ENCODE measurements around the gene NR2F1-AS1. TPM values are rescaled to one million over a fixed set of nuclear protein-coding genes. Genes with fewer than 3 reads are reported as not detected.

The NR2F1-AS1 gene
- total RNA-seq, 1 donor from 2014 or later: 6.9 TPM

DNA sequence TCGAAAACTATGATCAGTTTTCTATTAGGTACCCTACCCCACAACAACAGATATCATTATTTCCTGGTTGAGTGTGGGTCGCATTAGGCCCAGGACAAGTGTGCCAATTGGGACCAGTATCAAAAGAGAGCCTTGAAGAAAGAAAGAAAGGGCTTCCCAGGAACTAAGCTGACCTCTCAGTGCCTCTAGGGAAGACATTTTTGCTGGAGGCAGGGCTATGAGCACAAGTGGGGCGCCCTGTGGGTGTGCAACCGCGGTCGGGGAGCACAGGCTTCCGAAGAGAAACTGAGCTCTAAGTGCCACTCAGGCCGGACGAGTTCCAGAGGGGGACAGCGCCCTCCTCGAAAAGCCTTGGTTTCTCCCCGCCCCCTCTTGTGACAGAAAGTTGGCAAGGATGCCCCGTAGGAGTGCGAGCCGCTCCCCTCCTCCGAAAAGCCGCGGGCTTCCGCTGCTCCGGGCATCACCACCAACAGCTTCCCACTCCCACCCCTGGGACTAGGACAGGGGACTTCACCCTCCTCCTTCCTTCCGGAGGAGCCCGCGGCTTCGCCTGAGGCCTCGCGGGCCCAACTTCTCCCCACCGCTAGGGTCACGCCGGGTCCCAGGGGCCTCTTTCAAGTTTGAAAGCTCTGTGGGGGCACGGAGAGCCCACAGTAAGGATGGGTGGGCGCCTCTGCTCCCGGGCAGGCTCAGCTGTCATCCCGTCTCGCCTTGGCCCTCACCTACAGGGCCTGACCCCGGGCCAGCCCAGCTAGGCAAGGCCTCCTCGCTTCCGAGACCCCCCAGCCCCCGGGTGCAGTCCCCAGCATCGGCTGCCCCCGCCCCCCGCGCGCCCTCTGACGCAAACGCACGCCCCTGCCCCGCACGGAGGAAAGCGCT lies 2.0 kb downstream of the NR2F1-AS1 start:
- H3K4me3 ChIP-seq (ENCODE audit: insufficient read depth, low read depth, low read length): peak overlapping the region; percentile 61
- H2AFZ ChIP-seq (ENCODE audit: low read depth, low read length): peak overlapping the region; percentile 54
- no peak overlapping the region for H3K27ac Mint-ChIP-seq (ENCODE audit: unreplicated experiment)
- peaks cover 2% of the 10 kb centered on the region for H3K4me1 Mint-ChIP-seq (ENCODE audit: low read depth, unreplicated experiment)
- no peaks in the 10 kb centered on the region for H3K27me3 ChIP-seq (ENCODE audit: insufficient read depth, low read length)
- peaks cover 50% of the 10 kb centered on the region for H3K27me3 Mint-ChIP-seq (ENCODE audit: low read depth, unreplicated experiment)
- peak overlapping the region; percentile 83 for H3K27ac ChIP-seq (ENCODE audit: low read depth, low read length)
- FAIRE-seq: no peak
- no peaks in the 10 kb centered on the region for H4K20me1 ChIP-seq (ENCODE audit: insufficient read depth, low read length)
- H3K36me3 ChIP-seq (ENCODE audit: insufficient read depth, low read length): no peaks in the 10 kb centered on the region
- H3K4me2 ChIP-seq (ENCODE audit: low read length): peak overlapping the region; percentile 97
- H3K4me1 ChIP-seq (ENCODE audit: insufficient read depth, low read length): peaks cover 38% of the 10 kb centered on the region
- peaks cover 2% of the 10 kb centered on the region for H3K9me3 Mint-ChIP-seq (ENCODE audit: unreplicated experiment)
- peaks cover 2% of the 10 kb centered on the region for H3K36me3 Mint-ChIP-seq (ENCODE audit: low read depth, unreplicated experiment)
- peak overlapping the region; percentile 69 for H3K4me3 Mint-ChIP-seq (ENCODE audit: unreplicated experiment)
- H3K9ac ChIP-seq (ENCODE audit: low read length): peak overlapping the region; percentile 90
- peak; percentile 64 for DNase-seq (ENCODE audit: low read depth)
- H3K79me2 ChIP-seq (ENCODE audit: insufficient read depth, low read length): peaks cover 82% of the 10 kb centered on the region
- TF ChIP-seq, protein P1, sequence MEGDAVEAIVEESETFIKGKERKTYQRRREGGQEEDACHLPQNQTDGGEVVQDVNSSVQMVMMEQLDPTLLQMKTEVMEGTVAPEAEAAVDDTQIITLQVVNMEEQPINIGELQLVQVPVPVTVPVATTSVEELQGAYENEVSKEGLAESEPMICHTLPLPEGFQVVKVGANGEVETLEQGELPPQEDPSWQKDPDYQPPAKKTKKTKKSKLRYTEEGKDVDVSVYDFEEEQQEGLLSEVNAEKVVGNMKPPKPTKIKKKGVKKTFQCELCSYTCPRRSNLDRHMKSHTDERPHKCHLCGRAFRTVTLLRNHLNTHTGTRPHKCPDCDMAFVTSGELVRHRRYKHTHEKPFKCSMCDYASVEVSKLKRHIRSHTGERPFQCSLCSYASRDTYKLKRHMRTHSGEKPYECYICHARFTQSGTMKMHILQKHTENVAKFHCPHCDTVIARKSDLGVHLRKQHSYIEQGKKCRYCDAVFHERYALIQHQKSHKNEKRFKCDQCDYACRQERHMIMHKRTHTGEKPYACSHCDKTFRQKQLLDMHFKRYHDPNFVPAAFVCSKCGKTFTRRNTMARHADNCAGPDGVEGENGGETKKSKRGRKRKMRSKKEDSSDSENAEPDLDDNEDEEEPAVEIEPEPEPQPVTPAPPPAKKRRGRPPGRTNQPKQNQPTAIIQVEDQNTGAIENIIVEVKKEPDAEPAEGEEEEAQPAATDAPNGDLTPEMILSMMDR (IDR thresholded peaks at IDR 0.05; ENCODE audit: insufficient read depth, low read depth, low read length): no peak
- TF ChIP-seq EZH2 (IDR thresholded peaks at IDR 0.05; ENCODE audit: insufficient read depth, low read length): no peak
- no peaks in the 10 kb centered on the region for H3K9me3 ChIP-seq (ENCODE audit: insufficient read depth, low read depth, low read length)

DNA sequence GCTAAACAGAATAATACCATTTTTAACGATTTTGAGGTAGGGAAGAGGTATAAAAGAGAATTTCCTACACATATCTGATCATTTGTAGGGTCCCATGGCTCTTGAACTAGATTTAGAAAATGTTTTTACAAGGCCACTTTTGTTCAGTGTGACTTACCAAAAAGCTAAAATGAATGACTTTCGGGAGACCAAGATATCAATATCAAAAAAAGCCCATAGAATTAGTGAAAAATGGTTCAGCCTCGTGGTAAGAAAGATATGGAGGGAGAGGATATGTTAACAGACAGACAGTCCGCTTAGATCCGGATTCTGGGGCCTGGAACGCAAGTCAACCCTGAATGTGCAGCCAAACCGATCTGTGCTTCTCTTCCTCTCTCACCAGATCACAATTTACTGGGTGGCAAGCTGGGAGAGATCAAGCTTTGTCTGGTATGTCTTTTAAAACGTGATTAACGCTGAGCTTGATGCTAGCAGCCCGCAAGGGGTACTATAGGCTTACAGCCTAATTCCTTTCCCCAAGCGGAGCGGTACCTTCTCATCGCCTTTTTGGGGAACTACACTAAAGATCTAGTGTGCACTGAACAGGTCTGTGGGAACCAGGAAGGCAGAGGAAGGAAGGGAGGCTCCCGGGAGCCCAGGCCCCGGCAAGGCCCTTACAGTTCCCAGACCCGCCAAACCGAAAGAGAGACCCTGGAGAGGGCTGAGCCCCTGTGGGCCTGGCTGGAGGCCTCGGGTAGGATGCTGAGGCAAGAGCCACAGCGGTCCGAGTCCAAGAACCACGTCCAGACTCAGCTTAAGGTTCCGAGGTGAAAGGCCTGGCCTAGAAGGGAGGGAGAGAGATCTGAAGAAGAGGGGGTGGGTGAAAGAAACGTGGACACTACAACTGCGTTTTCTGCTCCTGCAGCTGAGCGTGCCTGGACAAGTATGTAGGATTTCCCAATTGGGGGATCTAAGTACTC lies 2.9 kb downstream of the NR2F1-AS1 start:
- peaks cover 47% of the 10 kb centered on the region for H3K4me1 ChIP-seq (ENCODE audit: insufficient read depth, low read length)
- DNase-seq (ENCODE audit: low read depth) (peak; percentile 65), FAIRE-seq (peak; percentile 52)
- Mint-ChIP-seq H3K27ac (ENCODE audit: unreplicated experiment) (peak overlapping the region; percentile 0), H3K4me1 (ENCODE audit: low read depth, unreplicated experiment) (peaks cover 2% of the 10 kb centered on the region), H3K36me3 (ENCODE audit: low read depth, unreplicated experiment) (peaks cover 2% of the 10 kb centered on the region), H3K4me3 (ENCODE audit: unreplicated experiment) (peak overlapping the region; percentile 69), H3K27me3 (ENCODE audit: low read depth, unreplicated experiment) (peaks cover 59% of the 10 kb centered on the region), H3K9me3 (ENCODE audit: unreplicated experiment) (peaks cover 2% of the 10 kb centered on the region)
- H3K27ac ChIP-seq (ENCODE audit: low read depth, low read length): peak overlapping the region; percentile 83
- peaks cover 4% of the 10 kb centered on the region for H4K20me1 ChIP-seq (ENCODE audit: insufficient read depth, low read length)
- H3K36me3 ChIP-seq (ENCODE audit: insufficient read depth, low read length): no peaks in the 10 kb centered on the region
- H3K9ac ChIP-seq (ENCODE audit: low read length): peak overlapping the region; percentile 90
- H3K4me2 ChIP-seq (ENCODE audit: low read length): peak overlapping the region; percentile 97
- no peaks in the 10 kb centered on the region for H3K9me3 ChIP-seq (ENCODE audit: insufficient read depth, low read depth, low read length)
- H3K79me2 ChIP-seq (ENCODE audit: insufficient read depth, low read length): peaks cover 82% of the 10 kb centered on the region
- TF ChIP-seq EZH2 (IDR thresholded peaks at IDR 0.05; ENCODE audit: insufficient read depth, low read length): no peak
- TF ChIP-seq, protein P1 (IDR thresholded peaks at IDR 0.05; ENCODE audit: insufficient read depth, low read depth, low read length): no peak
- H2AFZ ChIP-seq (ENCODE audit: low read depth, low read length): peak overlapping the region; percentile 54
- peak overlapping the region; percentile 61 for H3K4me3 ChIP-seq (ENCODE audit: insufficient read depth, low read depth, low read length)
- no peaks in the 10 kb centered on the region for H3K27me3 ChIP-seq (ENCODE audit: insufficient read depth, low read length)
